Fibroblast of lung (primary cell): Measurements from ENCODE around the gene RPL22. TPM values are rescaled to one million over a fixed set of nuclear protein-coding genes. Genes with fewer than 3 reads are reported as not detected.

Source experiments
- DNase-seq, 2 donors: peaks; one replicate each; pipeline versions ENCODE4 v3.0.0 to v3.0.0-alpha.2; 2010; ENCODE audit warnings: low read depth in 2 of 2
- H2AFZ ChIP-seq: 2 replicates; pipeline ENCODE4 v1.5.1; 2012; ENCODE audit warnings: low read length, control low read depth, inconsistent platforms
- H3K27ac ChIP-seq: 2 replicates; pipeline ENCODE4 v1.5.1; 2011; ENCODE audit warnings: low read length, control low read depth; ENCODE audit not compliant: insufficient read depth
- H3K27me3 ChIP-seq: 2 replicates; pipeline ENCODE4 v1.5.1; 2011; ENCODE audit warnings: mild to moderate bottlenecking, low read length; ENCODE audit not compliant: control insufficient read depth, insufficient read depth
- H3K36me3 ChIP-seq: 2 replicates; pipeline ENCODE4 v1.5.1; 2011; ENCODE audit warnings: low read length; ENCODE audit not compliant: control insufficient read depth, insufficient read depth
- H3K4me1 ChIP-seq: 2 replicates; pipeline ENCODE4 v1.5.1; 2011; ENCODE audit warnings: low read length; ENCODE audit not compliant: control insufficient read depth, insufficient read depth; ENCODE audit errors: extremely low read depth
- H3K4me2 ChIP-seq: 2 replicates; pipeline ENCODE4 v1.5.1; 2011; ENCODE audit warnings: low read length, control low read depth; ENCODE audit not compliant: insufficient read depth; ENCODE audit errors: extremely low read depth
- H3K4me3 ChIP-seq, 4 experiments: fragments of 200-600 bp in 1 of 4; sonication (generic) in 1 of 4; replicated peaks in 1 of 4; 2 replicates each; pipeline ENCODE4 v1.5.1; 2011 to 2016; ENCODE audit warnings: low read length in 4 of 4, low read depth in 3 of 4, mild to moderate bottlenecking in 3 of 4, control low read depth in 2 of 4, inconsistent platforms in 1 of 4, mixed read lengths in 1 of 4; ENCODE audit not compliant: insufficient read depth in 1 of 4; ENCODE audit errors: control extremely low read depth in 1 of 4
- H3K79me2 ChIP-seq: 2 replicates; pipeline ENCODE4 v1.5.1; 2012; ENCODE audit warnings: mild to moderate bottlenecking, low read length, inconsistent platforms; ENCODE audit not compliant: control insufficient read depth, insufficient read depth
- H3K9ac ChIP-seq: 2 replicates; pipeline ENCODE4 v1.5.1; 2011; ENCODE audit warnings: mild to moderate bottlenecking, low read length, control low read depth; ENCODE audit not compliant: insufficient read depth
- H3K9me3 ChIP-seq: 2 replicates; pipeline ENCODE4 v1.5.1; 2012; ENCODE audit warnings: low read depth, low read length; ENCODE audit not compliant: control insufficient read depth, insufficient read depth
- H4K20me1 ChIP-seq: 2 replicates; pipeline ENCODE4 v1.5.1; 2011; ENCODE audit warnings: low read length; ENCODE audit not compliant: control insufficient read depth, insufficient read depth; ENCODE audit errors: extremely low read depth
- EZH2 ChIP-seq: IDR thresholded peaks from 2 replicates; pipeline ENCODE4 v1.5.1; 2012; ENCODE audit warnings: low read length, control low read depth, mild to moderate bottlenecking; ENCODE audit errors: missing control alignments
- polyA plus RNA-seq, 2 donors: library from polyadenylated mRNA; depleted of rRNA in 1 of 2; stranded (reverse) in 1 of 2; unstranded in 1 of 2; fragments of >200 nt; gene quantifications; 2 replicates each; pipeline ENCODE4 v1.2.1, GENCODE V29; 2011 to 2012; ENCODE audit warnings: missing spikeins in 1 of 2
- total RNA-seq: library from RNA; depleted of rRNA; stranded (reverse); fragments of >200 nt; gene quantifications from 2 replicates; pipeline ENCODE4 v1.2.1, GENCODE V29; 2014
- TF ChIP-seq, protein P1 (sequence below), 2 donors: IDR thresholded peaks in 1 of 2; conservative IDR thresholded peaks in 1 of 2; 1 replicate in 1 of 2; 2 replicates in 1 of 2; pipeline ENCODE4 v1.5.1; 2011 to 2012; ENCODE audit warnings: low read length in 2 of 2, control low read depth in 1 of 2, inconsistent platforms in 1 of 2, low read depth in 1 of 2, mild to moderate bottlenecking in 1 of 2

RPL22 gene
- total and polyA plus RNA-seq, 2 donors (not counting 1 experiment from before 2014, with no cell fraction given): 159 to 369 TPM

DNA sequence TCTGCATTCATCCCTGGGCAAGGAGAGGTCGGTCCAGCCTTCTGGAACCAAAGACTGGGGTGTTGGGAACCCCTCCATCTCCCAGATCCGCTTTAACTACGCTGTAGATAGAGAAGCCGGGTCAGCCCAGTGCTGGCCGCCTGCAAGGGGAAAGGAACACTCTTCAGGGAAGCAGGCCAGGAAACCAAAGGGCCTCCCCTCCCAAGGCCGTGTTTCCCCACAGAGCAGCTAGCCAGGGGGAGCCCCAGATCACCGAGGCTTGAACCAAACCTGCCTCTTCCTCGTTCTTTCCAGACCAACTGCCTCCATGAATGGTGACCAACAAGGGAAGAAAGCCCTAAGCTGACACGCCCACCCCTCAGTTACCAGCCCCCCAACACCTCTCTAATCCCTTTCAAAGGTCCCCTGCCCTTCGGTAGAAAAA is 18.0 kb downstream of the RPL22 start:
- Histone ChIP-seq H3K4me2 (no peak overlapping the region), H2AFZ (no peak overlapping the region)
- DNase-seq: no peak

DNA sequence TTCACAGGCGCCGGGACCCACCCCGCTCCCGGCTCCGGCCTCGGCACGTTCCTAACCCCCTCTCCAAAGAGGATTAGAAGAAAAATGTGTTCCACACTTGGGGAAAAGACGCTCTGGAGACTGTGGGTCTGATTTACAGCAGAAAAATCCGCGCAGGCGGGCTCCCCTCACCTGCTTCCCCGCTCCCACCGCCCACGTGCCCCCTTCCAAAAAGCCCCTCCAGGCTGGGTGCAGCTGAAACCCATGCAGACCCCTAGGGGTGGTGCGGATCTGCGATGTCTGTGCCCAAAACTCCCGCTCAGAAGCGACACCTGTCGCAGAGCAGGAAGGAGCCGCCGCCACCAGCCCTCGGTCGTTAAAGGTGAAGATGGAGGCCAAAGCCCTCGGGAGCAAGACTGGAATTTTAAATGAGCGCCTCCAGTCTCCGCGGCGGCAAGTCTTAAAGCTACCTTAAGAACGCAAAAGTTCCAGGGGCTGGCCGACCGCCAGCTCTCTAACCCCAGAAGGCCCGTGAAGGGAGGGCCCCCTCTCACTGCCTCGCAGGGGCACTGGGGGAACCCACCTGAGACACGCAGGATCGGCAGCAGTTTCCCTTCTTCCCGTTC is 18.6 kb downstream of the RPL22 start:
- peaks cover 27% of the 10 kb centered on the region for H3K27me3 ChIP-seq

More for the DNA sequence above, 18.0 kb downstream of the RPL22 start:
- H3K79me2 ChIP-seq: no peaks in the 10 kb centered on the region
- H3K9me3 ChIP-seq: no peaks in the 10 kb centered on the region
- no peak for TF ChIP-seq EZH2
- TF ChIP-seq, protein P1, sequence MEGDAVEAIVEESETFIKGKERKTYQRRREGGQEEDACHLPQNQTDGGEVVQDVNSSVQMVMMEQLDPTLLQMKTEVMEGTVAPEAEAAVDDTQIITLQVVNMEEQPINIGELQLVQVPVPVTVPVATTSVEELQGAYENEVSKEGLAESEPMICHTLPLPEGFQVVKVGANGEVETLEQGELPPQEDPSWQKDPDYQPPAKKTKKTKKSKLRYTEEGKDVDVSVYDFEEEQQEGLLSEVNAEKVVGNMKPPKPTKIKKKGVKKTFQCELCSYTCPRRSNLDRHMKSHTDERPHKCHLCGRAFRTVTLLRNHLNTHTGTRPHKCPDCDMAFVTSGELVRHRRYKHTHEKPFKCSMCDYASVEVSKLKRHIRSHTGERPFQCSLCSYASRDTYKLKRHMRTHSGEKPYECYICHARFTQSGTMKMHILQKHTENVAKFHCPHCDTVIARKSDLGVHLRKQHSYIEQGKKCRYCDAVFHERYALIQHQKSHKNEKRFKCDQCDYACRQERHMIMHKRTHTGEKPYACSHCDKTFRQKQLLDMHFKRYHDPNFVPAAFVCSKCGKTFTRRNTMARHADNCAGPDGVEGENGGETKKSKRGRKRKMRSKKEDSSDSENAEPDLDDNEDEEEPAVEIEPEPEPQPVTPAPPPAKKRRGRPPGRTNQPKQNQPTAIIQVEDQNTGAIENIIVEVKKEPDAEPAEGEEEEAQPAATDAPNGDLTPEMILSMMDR (conservative IDR thresholded peaks at IDR 0.05 in 1 of 2, IDR thresholded peaks at IDR 0.05 in 1 of 2; ENCODE audit: low read depth in 1 of 2, low read length in 2 of 2): no peak
- no peak overlapping the region for H3K4me3 ChIP-seq
- H4K20me1 ChIP-seq: no peaks in the 10 kb centered on the region
- no peak overlapping the region for H3K27ac ChIP-seq
- peaks cover 27% of the 10 kb centered on the region for H3K27me3 ChIP-seq
- no peak overlapping the region for H3K9ac ChIP-seq
- peaks cover 6% of the 10 kb centered on the region for H3K4me1 ChIP-seq
- H3K36me3 ChIP-seq: peaks cover 2% of the 10 kb centered on the region

DNA sequence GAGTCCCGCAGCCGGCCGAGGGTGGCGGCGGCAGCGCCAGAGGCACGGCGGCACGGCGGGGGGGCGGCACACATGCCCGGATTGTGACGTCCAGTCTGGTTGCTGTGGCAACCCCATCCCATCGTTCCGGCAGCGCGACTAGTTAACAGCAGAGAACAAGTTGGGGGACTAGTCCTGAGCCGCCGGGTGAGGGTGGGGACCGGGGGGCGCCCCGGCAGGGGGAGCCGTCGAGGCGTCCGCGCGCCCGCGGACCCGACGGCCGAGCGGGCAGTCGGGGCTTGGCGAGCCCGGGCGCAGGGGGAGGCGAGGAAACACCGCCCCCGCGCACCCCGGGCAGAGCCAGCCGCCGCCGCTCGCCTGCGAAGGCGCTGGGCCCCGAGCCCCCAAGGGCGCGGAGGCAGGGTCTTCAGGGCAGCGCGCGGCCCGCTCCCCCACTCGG is 19.1 kb downstream of the RPL22 start, which contains the start of gene CHD5:
CHD5 (minus strand) TSS at position 54 of the 439 bp plus-strand sequence. CDS start 298 bp downstream, outside the sequence.
- H3K9me3 ChIP-seq: no peaks in the 10 kb centered on the region
- H3K27me3 ChIP-seq: peaks cover 30% of the 10 kb centered on the region
- DNase-seq: no peak
- no peak within 1 kb of the TSS for H3K27ac ChIP-seq
- TF ChIP-seq, protein P1 (conservative IDR thresholded peaks at IDR 0.05 in 1 of 2, IDR thresholded peaks at IDR 0.05 in 1 of 2; ENCODE audit: low read depth in 1 of 2, low read length in 2 of 2): no peak
- TF ChIP-seq EZH2: peak; percentile 35
- peaks cover 2% of the 10 kb centered on the region for H3K36me3 ChIP-seq
- no peak within 1 kb of the TSS for H3K4me3 ChIP-seq
- H4K20me1 ChIP-seq: no peaks in the 10 kb centered on the region
- no peak within 1 kb of the TSS for H2AFZ ChIP-seq
- H3K4me1 ChIP-seq: peaks cover 1% of the 10 kb centered on the region
- H3K9ac ChIP-seq: no peak within 1 kb of the TSS
- H3K79me2 ChIP-seq: no peaks in the 10 kb centered on the region
- no peak within 1 kb of the TSS for H3K4me2 ChIP-seq

More for the DNA sequence above, 18.6 kb downstream of the RPL22 start:
- Histone ChIP-seq H3K27ac (no peak overlapping the region), H3K79me2 (no peaks in the 10 kb centered on the region), H3K9me3 (no peaks in the 10 kb centered on the region), H3K4me2 (no peak overlapping the region), H2AFZ (no peak overlapping the region), H3K9ac (no peak overlapping the region), H4K20me1 (no peaks in the 10 kb centered on the region), H3K36me3 (peaks cover 2% of the 10 kb centered on the region), H3K4me1 (peaks cover 6% of the 10 kb centered on the region), H3K4me3 (no peak overlapping the region)
- DNase-seq: no peak
- peak; percentile 71 for TF ChIP-seq EZH2
- TF ChIP-seq, protein P1 (conservative IDR thresholded peaks at IDR 0.05 in 1 of 2, IDR thresholded peaks at IDR 0.05 in 1 of 2; ENCODE audit: low read depth in 1 of 2, low read length in 2 of 2): no peak
